HG03175 (cell line): ENCODE results near the gene GBF1.
"Not testable (repeated sequence)": the region's sequence is repeated elsewhere in the genome, so short reads cannot be mapped to it uniquely, and the experiment has no call there.

Experiments
- ATAC-seq: cut with Tn5 transposase; IDR thresholded peaks from one replicate; pipeline ENCODE4 v1.9.1; 2021; ENCODE audit warnings: mild to moderate bottlenecking, moderate library complexity; ENCODE audit not compliant: unreplicated experiment

GBF1 gene

DNA sequence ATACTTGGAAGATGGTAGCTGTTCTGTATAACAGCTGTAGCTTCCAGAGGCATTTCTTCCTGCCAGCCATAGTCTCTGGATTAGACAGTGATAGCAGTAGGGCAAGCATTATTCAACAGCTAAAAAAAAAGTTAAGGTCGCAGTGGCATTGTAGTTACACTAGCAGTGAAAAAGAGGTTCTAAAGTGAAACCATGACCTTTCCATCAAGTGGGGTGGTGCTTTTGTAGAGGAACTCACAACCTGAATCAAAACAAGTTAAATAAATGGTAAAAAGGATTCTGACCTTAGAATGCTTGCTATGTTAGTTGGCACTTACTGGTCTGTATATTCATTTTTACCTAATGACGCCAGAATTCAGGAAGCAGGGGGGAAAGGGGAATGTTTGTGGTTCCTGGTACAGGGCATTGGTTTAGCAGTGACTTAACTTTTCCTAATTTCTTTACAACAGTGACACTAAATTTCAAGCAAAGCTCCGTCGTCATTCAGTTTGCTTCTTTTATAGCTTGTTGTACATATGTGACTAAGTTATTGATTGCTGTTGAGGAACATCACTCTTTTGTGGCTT lies 55.0 kb downstream of the GBF1 start:
- no peak for ATAC-seq

DNA sequence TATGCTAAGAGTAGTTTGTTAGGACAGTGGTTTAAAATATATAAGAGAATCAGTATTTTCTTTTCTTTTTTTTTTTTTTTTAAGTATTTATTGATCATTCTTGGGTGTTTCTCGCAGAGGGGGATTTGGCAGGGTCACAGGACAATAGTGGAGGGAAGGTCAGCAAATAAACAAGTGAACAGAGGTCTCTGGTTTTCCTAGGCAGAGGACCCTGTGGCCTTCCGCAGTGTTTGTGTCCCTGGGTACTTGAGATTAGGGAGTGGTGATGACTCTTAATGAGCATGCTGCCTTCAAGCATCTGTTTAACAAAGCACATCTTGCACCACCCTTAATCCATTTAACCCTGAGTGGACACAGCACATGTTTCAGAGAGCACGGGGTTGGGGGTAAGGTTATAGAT lies 55.6 kb downstream of the GBF1 start:
- ATAC-seq, result not testable (repeated sequence)

- ATAC-seq, result not testable (repeated sequence)
Observed at GRCh38 chr10:102301332-102301731, 56.0 kb downstream of the GBF1 start.

- no peak for ATAC-seq
Observed at GRCh38 chr10:102302611-102303010, 57.3 kb downstream of the GBF1 start.

- ATAC-seq, result no peak
Observed at GRCh38 chr10:102306006-102306405, 60.7 kb downstream of the GBF1 start.

GRCh38 chr10:102306710-102307109 lies 61.4 kb downstream of the GBF1 start:
- ATAC-seq, result no peak

DNA sequence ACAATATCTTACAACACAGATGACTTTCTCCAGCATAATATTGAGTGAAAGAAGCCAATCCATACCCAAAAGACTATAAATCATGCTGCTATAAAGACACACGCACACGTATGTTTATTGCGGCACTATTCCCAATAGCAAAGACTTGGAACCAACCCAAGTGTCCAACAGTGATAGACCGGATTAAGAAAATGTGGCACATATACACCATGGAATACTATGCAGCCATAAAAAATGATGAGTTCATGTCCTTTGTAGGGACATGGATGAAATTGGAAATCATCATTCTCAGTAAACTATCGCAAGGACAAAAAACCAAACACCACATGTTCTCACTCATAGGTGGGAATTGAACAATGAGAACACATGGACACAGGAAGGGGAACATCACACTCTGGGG lies 63.0 kb downstream of the GBF1 start:
- ATAC-seq, result not testable (repeated sequence)

GRCh38 chr10:102309236-102309635 lies 63.9 kb downstream of the GBF1 start:
- ATAC-seq, result no peak

DNA sequence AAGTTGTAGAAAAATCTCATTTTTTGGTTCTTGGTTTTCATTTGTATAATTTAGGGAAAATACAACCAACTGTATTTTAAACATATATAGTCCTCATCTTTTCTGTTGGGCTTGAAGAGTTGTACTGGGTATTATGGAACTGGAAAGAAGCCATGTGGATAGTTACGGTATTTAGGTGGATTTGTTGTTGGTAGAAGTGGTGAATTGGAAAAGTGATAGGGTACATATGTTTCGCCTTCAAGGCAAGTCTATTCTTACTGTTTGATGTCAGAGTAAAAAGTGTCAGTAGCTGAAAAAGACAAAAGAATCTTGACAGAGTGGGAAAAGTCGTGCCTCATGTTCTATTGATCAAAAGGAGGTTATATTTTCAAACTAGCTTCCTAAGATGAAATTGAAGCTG lies 64.6 kb downstream of the GBF1 start:
- no peak for ATAC-seq

DNA sequence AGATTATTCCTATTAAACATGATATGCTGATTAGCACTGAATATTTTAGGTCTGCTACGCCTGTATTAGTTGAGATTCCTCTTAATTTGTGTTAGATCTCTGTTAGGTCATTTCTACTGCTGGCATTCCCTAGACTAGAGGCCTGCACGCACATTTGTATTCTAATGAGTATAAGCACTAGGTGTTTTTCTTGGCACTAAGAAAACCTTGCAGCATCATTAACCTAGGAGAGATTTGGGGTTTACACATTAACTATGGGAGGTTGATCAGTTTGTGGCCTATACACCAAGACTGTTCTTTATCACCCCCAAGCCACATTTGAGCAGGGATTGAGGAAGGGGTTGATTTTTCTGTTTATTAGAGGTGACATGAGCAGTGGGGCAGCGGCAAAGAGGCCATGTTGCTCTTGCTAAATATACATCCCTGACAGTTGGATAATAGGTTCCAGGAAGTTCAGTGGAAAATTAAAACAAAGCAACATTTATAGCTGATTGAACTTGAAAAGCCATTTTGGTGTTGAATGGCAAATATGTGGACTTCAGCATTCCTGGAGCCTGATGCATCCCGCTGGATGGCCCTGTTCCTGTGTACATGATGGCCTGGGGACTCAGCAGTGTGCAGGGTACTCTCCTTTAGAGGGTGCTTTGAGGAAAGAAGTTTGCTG lies 65.2 kb downstream of the GBF1 start:
- no peak for ATAC-seq

GRCh38 chr10:102311025-102311420 lies 65.7 kb downstream of the GBF1 start:
- ATAC-seq, result no peak

- no peak for ATAC-seq
Observed at GRCh38 chr10:102312683-102313082, 67.4 kb downstream of the GBF1 start.

DNA sequence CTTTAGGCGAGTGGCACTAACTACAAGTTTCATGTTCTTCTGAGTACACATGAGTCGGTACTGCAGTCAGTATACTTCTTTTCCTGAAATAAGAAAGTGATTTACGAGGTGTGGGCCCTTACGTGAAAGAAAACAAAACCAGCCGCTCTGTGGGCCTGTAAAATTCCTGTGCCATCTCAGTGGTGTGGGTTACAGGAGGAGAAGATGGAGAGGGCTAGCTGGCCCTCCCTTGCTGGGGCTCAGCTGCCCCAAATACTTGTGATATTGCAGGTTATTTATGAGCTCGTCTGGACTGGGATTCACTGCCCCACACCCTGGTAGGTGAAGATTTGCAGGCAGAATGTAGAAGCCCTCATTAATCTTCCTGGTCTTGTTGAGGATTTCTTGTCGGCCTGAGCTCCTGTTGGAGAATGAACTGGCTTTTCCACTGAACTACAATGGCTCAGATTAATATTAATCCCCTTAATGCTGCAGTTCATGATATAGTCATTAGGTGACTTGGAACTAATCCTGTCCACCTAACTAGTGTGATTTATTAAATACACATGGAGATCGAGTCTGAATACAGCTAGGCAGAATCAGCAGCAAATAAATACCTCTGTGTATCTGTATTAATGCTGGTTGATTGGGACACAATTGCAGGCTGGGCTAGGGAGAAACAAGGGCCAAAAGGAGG lies 68.0 kb downstream of the GBF1 start:
- ATAC-seq, result no peak

GRCh38 chr10:102314801-102315200 lies 69.5 kb downstream of the GBF1 start:
- ATAC-seq, result no peak

DNA sequence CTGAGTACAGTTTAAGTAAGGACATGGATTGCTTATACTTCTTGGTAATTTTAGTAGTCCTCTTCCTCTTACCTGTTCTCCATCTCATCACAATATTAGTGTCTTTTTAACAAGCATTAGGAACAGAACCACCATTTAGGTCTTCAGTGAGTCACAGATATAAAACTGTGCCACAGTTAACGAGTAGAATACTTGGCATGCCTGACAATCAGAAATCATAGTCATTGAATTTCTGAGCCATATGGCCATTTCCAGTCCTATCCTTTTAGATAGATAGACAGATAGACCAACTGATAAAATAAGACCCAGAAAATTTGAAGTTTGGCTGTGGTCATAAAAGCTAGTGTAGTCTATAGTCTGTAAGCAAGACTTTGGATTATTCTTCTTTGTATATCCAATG lies 71.1 kb downstream of the GBF1 start:
- ATAC-seq, result no peak

DNA sequence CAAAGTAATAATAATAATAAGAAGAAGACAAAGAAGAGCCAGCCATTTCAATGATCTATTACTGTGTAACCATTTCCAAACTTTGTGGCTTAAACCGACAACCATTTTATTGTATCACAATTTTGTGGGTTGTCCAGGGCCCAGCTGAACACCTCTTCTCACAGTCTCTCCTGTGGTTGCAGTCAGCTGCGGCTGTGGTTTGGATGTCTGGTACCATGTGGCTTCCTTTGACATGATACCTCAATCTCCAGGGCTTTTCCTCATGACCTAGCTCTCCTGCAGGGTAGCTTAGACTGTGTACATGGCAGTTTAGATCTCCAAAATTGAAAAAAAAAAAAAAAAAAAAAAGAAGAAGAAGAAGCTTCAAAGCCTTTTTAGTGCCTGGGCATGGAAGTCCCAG lies 77.6 kb downstream of the GBF1 start:
- ATAC-seq, result no peak

DNA sequence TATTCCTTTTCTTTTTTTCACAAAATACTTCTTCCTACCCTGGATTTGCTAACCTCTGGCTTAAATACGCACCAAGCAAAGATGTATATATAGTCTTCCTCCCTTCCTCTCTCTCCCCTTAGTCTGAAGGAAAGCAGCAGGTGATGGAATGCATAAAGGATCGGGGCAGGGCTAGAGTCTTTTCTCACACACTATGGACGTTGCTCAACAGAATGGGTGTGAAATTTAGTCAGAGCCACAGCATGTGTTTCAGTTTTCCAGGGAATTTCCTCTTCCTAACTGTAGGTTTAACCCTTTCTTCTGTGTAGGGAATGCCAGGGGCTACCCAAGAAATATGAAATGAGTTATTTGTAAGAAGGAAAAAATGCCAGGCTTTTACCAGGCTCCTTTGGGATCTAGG lies 78.7 kb downstream of the GBF1 start:
- no peak for ATAC-seq

- no peak for ATAC-seq
Observed at GRCh38 chr10:102326031-102326430, 80.7 kb downstream of the GBF1 start.

DNA sequence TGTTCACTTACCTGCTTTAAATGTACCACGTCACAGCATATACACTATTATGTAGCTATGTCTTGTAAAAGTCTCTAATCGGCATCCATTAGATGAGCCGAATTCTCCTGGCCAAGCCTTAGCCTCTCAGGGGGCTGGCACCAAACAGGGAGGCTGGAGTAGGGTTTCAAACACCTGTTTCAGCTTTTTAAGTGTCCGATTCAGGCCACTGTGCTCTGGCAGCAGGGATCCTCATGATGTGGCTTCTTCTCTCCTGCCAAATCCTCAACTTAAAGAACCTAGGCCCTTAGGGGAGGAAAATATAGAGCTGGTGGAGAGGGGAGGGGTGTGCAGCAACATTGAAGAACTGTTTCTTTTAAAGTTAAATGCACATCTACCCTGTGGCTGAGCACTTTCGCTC lies 81.7 kb downstream of the GBF1 start:
- no peak for ATAC-seq

DNA sequence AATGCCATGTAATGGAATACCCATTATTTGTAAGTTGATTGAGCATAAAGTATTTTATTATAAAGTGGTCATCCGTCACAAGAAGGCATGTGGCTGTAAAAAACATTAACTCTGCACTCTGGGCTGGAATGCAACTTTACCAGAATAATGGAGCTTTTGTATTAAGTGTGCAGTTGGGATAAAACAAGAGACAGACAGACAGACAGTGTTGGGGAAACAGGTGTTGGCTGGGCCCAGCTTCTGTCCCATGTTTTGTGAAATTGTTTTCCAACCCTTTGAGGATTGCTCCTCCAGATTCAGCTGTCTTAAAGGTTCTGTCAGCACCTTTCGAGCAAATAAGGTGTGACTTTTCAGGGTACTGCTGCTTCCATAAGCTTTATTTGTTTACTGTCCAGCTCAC lies 82.3 kb downstream of the GBF1 start:
- no peak for ATAC-seq

GRCh38 chr10:102332772-102333171 lies 87.4 kb downstream of the GBF1 start:
- no peak for ATAC-seq

DNA sequence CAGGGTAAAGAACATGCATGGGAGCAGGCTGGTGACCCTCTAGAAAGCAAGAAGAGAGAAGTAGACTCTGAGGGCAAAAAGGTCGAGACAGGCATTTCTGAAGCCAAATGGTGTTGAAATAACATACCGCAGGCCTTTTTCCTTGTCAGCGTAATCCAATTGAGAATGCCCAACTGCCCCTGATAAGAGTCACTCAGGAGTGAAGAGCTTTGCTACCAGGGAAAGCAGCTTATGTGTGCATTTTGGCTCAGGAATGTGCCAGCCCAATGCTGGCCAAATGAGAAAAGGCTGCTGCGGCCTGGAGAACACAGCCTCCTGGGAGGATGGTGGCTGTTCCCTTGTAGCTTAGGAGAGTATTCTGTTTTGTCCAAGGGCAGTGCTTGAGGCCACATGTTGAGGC lies 88.8 kb downstream of the GBF1 start:
- ATAC-seq, result no peak

GRCh38 chr10:102335184-102335583 lies 89.9 kb downstream of the GBF1 start:
- ATAC-seq, result no peak
